H1 (cell line): ENCODE results near the gene KAT2A. TPM values are rescaled to one million over a fixed set of nuclear protein-coding genes. Genes with fewer than 3 reads are reported as not detected.

Experiments used
- CTCF ChIA-PET: fragments of 300-600 bp; sonication (Branson Sonifier 250); formaldehyde crosslinking; loops from one replicate; lab custom pipeline; 2021; ENCODE audit not compliant: partially characterized antibody; lab: Charles Lee
- POLR2A ChIA-PET: fragments of 300-600 bp; sonication (Branson Sonifier 250); formaldehyde crosslinking; loops from one replicate; lab custom pipeline; 2021; ENCODE audit warnings: inconsistent platforms; ENCODE audit not compliant: partially characterized antibody; lab: Charles Lee
- DNase-seq, 2 experiments: peaks; one replicate each; pipeline versions ENCODE4 v3.0.0 to v3.0.0-alpha.2; 2010 to 2022; ENCODE audit warnings: low spot score in 2 of 2, low read depth in 1 of 2, mixed read lengths in 1 of 2
- FAIRE-seq: peaks from 2 replicates; lab custom pipeline; 2011; peaks lifted over from hg19 to GRCh38; lab: Jason Lieb, UNC
- H2AFZ ChIP-seq: 2 replicates; pipeline ENCODE4 v1.8.1; 2012; ENCODE audit warnings: low read length, inconsistent platforms
- H2AK5ac ChIP-seq: 2 replicates; pipeline ENCODE4 v1.6.1; 2013; ENCODE audit warnings: low read depth, low read length
- H2BK120ac ChIP-seq: replicated peaks from 2 replicates; pipeline ENCODE3; 2013; ENCODE audit warnings: low read depth, low read length, inconsistent platforms
- H2BK12ac ChIP-seq: 2 replicates; pipeline ENCODE4 v1.6.1; 2013; ENCODE audit warnings: low read depth, low read length
- H2BK15ac ChIP-seq: 2 replicates; pipeline ENCODE4 v1.6.1; 2013; ENCODE audit warnings: low read length
- H2BK20ac ChIP-seq: 2 replicates; pipeline ENCODE4 v1.6.1; 2013; ENCODE audit warnings: low read length
- H2BK5ac ChIP-seq: 2 replicates; pipeline ENCODE4 v1.6.1; 2013; ENCODE audit warnings: low read depth, low read length
- H3K14ac ChIP-seq: 2 replicates; pipeline ENCODE4 v1.6.1; 2013; ENCODE audit warnings: inconsistent platforms; ENCODE audit not compliant: insufficient read length
- H3K18ac ChIP-seq: 2 replicates; pipeline ENCODE4 v1.6.1; 2013; ENCODE audit warnings: low read length; ENCODE audit errors: extremely low read depth
- H3K23ac ChIP-seq: 2 replicates; pipeline ENCODE4 v1.6.1; 2013; ENCODE audit warnings: inconsistent platforms; ENCODE audit not compliant: insufficient read length
- H3K23me2 ChIP-seq: 2 replicates; pipeline ENCODE4 v1.6.1; 2013; ENCODE audit warnings: low read depth, low read length
- H3K27ac ChIP-seq: 2 replicates; pipeline ENCODE4 v1.6.1; 2011; ENCODE audit warnings: low read depth, low read length, inconsistent platforms
- H3K27me3 ChIP-seq, 4 experiments: replicated peaks in 1 of 4; 1 replicate in 1 of 4; 2 replicates in 3 of 4; pipeline versions ENCODE4 v1.6.1 to v1.8.1; 2011 to 2013; ENCODE audit warnings: low read length in 3 of 4, mild to moderate bottlenecking in 3 of 4, inconsistent platforms in 2 of 4, mixed read lengths in 2 of 4, moderate library complexity in 1 of 4; ENCODE audit not compliant: control insufficient read depth in 3 of 4, insufficient read depth in 3 of 4; ENCODE audit errors: extremely low read depth in 1 of 4
- H3K36me3 ChIP-seq, 4 experiments: 2 replicates each; pipeline versions ENCODE4 v1.6.1 to v1.8.1; 2011 to 2013; ENCODE audit warnings: mild to moderate bottlenecking in 4 of 4, low read length in 3 of 4, moderate library complexity in 2 of 4, control low read depth in 1 of 4, inconsistent platforms in 1 of 4; ENCODE audit not compliant: insufficient read depth in 4 of 4, control insufficient read depth in 2 of 4
- H3K4ac ChIP-seq: replicated peaks from 2 replicates; pipeline ENCODE3; 2013; ENCODE audit warnings: low read length, low read depth, mixed read lengths, inconsistent platforms; ENCODE audit not compliant: insufficient read length
- H3K4me1 ChIP-seq, 4 experiments: replicated peaks in 1 of 4; 1 replicate in 1 of 4; 2 replicates in 3 of 4; pipeline versions ENCODE4 v1.6.1 to v1.8.1; 2011 to 2013; ENCODE audit warnings: low read length in 3 of 4, inconsistent platforms in 2 of 4, mixed read lengths in 1 of 4; ENCODE audit not compliant: insufficient read depth in 4 of 4, control insufficient read depth in 3 of 4
- H3K4me2 ChIP-seq, 2 experiments: 2 replicates each; pipeline versions ENCODE4 v1.6.1 to v1.8.1; 2011 to 2013; ENCODE audit warnings: low read depth in 2 of 2, low read length in 2 of 2, control low read depth in 1 of 2, inconsistent platforms in 1 of 2, mild to moderate bottlenecking in 1 of 2; ENCODE audit not compliant: insufficient read depth in 1 of 2
- H3K4me3 ChIP-seq, 4 experiments: fragments of 200-600, 300-600 bp in 1 of 4; sonication (generic), shearing (Covaris generic), sonication (Bioruptor Twin) in 1 of 4; 2 replicates each; pipeline versions ENCODE4 v1.5.1 to v1.8.1; 2011 to 2016; ENCODE audit warnings: low read length in 4 of 4, low read depth in 3 of 4, control low read depth in 2 of 4, inconsistent platforms in 2 of 4, mild to moderate bottlenecking in 2 of 4, mixed read lengths in 1 of 4, moderate library complexity in 1 of 4; ENCODE audit not compliant: insufficient read depth in 2 of 4; ENCODE audit errors: extremely low read depth in 1 of 4
- H3K56ac ChIP-seq: replicated peaks from 2 replicates; pipeline ENCODE3; 2013; ENCODE audit warnings: low read depth, mild to moderate bottlenecking, mixed read lengths, low read length, inconsistent platforms; ENCODE audit not compliant: insufficient read length
- H3K79me1 ChIP-seq: 2 replicates; pipeline ENCODE4 v1.6.1; 2013; ENCODE audit warnings: low read depth, low read length, control low read depth
- H3K79me2 ChIP-seq, 2 experiments: 2 replicates each; pipeline versions ENCODE4 v1.6.1 to v1.8.1; 2012 to 2013; ENCODE audit warnings: low read length in 2 of 2, mild to moderate bottlenecking in 2 of 2, inconsistent platforms in 1 of 2; ENCODE audit not compliant: insufficient read depth in 2 of 2, control insufficient read depth in 1 of 2
- H3K9ac ChIP-seq, 4 experiments: replicated peaks in 1 of 4; 1 replicate in 1 of 4; 2 replicates in 3 of 4; pipeline versions ENCODE4 v1.6.1 to v1.8.1; 2011 to 2013; ENCODE audit warnings: low read depth in 3 of 4, low read length in 3 of 4, control low read depth in 2 of 4, mild to moderate bottlenecking in 2 of 4, moderate library complexity in 2 of 4, inconsistent platforms in 1 of 4; ENCODE audit errors: extremely low read depth in 1 of 4
- H3K9me3 ChIP-seq, 2 experiments: 2 replicates each; pipeline versions ENCODE4 v1.6.1 to v1.8.1; 2012 to 2013; ENCODE audit warnings: mild to moderate bottlenecking in 2 of 2, moderate library complexity in 2 of 2, control low read depth in 1 of 2, inconsistent platforms in 1 of 2, low read depth in 1 of 2, low read length in 1 of 2, mixed read lengths in 1 of 2; ENCODE audit not compliant: insufficient read depth in 2 of 2
- H4K20me1 ChIP-seq, 2 experiments: replicated peaks in 1 of 2; 2 replicates each; pipeline versions ENCODE3 to v1.8.1; 2011 to 2013; ENCODE audit warnings: inconsistent platforms in 2 of 2, low read length in 2 of 2, mild to moderate bottlenecking in 1 of 2; ENCODE audit not compliant: insufficient read depth in 2 of 2, control insufficient read depth in 1 of 2
- H4K5ac ChIP-seq: 2 replicates; pipeline ENCODE4 v1.6.1; 2013; ENCODE audit warnings: low read length, low read depth, mixed read lengths, inconsistent platforms; ENCODE audit not compliant: insufficient read length
- H4K8ac ChIP-seq: 2 replicates; pipeline ENCODE4 v1.8.0; 2013; ENCODE audit warnings: mild to moderate bottlenecking, moderate library complexity, low read length, inconsistent platforms; ENCODE audit not compliant: insufficient read depth; ENCODE audit errors: extremely low read depth
- H4K91ac ChIP-seq: replicated peaks from 2 replicates; pipeline ENCODE3; 2013; ENCODE audit warnings: low read length, mixed read lengths, inconsistent platforms; ENCODE audit not compliant: insufficient read length
- JUN ChIP-seq: IDR thresholded peaks from 2 replicates; pipeline ENCODE4 v1.6.1; 2011; ENCODE audit warnings: low read depth, mild to moderate bottlenecking, improper control_type of control experiment, low read length
- SAP30 ChIP-seq: fragments of 300-600 bp; sonication (generic); IDR thresholded peaks from 2 replicates; pipeline ENCODE4 v1.7.1; 2012; ENCODE audit warnings: low read length, moderate library complexity, mild to moderate bottlenecking, inconsistent platforms; ENCODE audit not compliant: insufficient read depth, insufficient replicate concordance
- WGBS, 2 experiments: shearing (Covaris generic) in 1 of 2; methylation state at CpG; one replicate each; pipeline versions ENCODE4 v1.1.6 to v1.1.7; 2013 to 2015; ENCODE audit warnings: low lambda C conversion rate in 2 of 2, mixed read lengths in 2 of 2, inconsistent platforms in 1 of 2, low coverage in 1 of 2, missing lambda C conversion rate in 1 of 2; ENCODE audit not compliant: insufficient replicate concordance in 2 of 2, insufficient coverage in 1 of 2, insufficient read length in 1 of 2; ENCODE audit errors: extremely low coverage in 1 of 2, missing lambda C conversion rate in 1 of 2; 5-methylcytosine and 5-hydroxymethylcytosine counted together
- polyA plus RNA-seq, 7 experiments: library from polyadenylated mRNA; depleted of rRNA in 3 of 7; stranded (reverse) in 5 of 7; unstranded in 2 of 7; fragments of >200 nt in 5 of 7; fragments of 200-250 nt in 2 of 7; gene quantifications; 1 replicate in 5 of 7; 2 replicates in 1 of 7; 4 replicates in 1 of 7; pipeline versions ENCODE4 v1.2.1 to v1.2.3, GENCODE V29; 2011 to 2013; ENCODE audit warnings: missing spikeins in 2 of 7, mixed read lengths in 2 of 7
- total RNA-seq: library from RNA; stranded (reverse); fragmentation: NEBNext Ultra II Directional; extraction: Animal tissue kit (Norgen Biotek cat#: 25700); gene quantifications from 2 replicates; pipeline ENCODE4 v1.2.1, GENCODE V29; 2021

KAT2A gene
- total and polyA plus RNA-seq, 2 of the 8 experiments (the other 6 are each of a cell fraction or from before 2014, with no cell fraction given) = 34.2 to 40.1 TPM

DNA sequence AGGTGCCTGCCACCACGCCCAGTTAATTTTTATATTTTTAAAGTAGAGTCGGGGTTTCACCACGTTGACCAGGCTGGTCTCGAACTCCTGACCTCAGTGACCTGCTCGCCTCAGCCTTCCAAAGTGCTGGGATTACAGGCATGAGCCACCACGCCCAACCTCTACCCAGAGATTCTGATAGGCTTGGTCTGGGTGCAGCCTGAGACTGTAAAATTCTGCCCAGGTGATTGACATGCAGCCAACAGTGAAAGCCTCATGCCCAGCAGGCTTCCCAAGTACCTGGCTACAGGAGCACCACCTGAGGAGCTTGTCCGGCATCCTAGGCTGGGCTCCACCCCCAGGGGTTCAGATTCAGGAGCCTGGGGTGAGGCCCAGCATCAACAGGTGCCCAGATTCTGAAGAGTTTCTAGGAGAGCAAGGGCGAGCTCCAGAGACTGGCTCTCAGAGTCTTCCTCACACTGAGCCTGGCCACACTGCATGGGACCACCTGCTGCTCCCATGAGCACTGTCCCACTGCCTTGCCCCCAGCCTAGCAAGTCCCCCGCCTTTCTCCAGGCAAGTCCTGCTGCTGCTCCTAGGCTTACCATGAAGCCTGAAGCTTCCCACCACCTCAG is 39.5 kb downstream of the KAT2A start:
- Histone ChIP-seq H4K91ac (no peak overlapping the region), H3K4me2 (no peak overlapping the region), H2BK20ac (no peak overlapping the region), H2BK12ac (no peak overlapping the region), H3K9me3 (no peaks in the 10 kb centered on the region), H3K14ac (no peak overlapping the region), H3K4ac (no peak overlapping the region), H2BK120ac (no peak overlapping the region), H3K56ac (no peak overlapping the region), H3K4me1 (peaks cover 0 to 4% (median 3%) of the 10 kb centered on the region in 4 experiments; a peak in 3 of 7 replicates), H2AFZ (no peak overlapping the region), H3K18ac (no peak overlapping the region), H2BK15ac (no peak overlapping the region)
- DNase-seq (no peak), FAIRE-seq (no peak)
- ChIA-PET POLR2A (interaction anchor here (0.6 to 1.4 kb wide), 2 partner anchors 10 to 12 kb away, joined by 3 read pairs; no protein-coding TSS in a partner anchor), CTCF (interaction anchor here (0.5 to 1.2 kb wide), 6 partner anchors 10 to 21 kb away, joined by 3 to 8 read pairs (median 4); no protein-coding TSS in a partner anchor)
- 95% methylated on average over 9 of the region's 9 CpGs; no CpG with 5 or more reads in 1 of the 2 experiments for WGBS, 2 experiments
- TF ChIP-seq JUN (no peak), SAP30 (no peak)
- TF ChIP-seq, all 59 proteins: peak for 0
- Histone ChIP-seq H4K20me1 (no peaks in the 10 kb centered on the region), H3K23me2 (no peaks in the 10 kb centered on the region), H3K36me3 (no peaks in the 10 kb centered on the region), H3K9ac (no peak overlapping the region), H3K79me2 (no peaks in the 10 kb centered on the region), H4K5ac (no peak overlapping the region), H3K27me3 (no peaks in the 10 kb centered on the region), H3K27ac (no peak overlapping the region), H2AK5ac (peak overlapping the region; percentile 93; the same call in 1 of the 2 replicates), H3K4me3 (no peak overlapping the region), H3K23ac (no peak overlapping the region), H3K79me1 (no peaks in the 10 kb centered on the region), H4K8ac (no peak overlapping the region), H2BK5ac (no peak overlapping the region)
